HFF-Myc (cell line): ENCODE data around the gene ZCCHC9.
A peak's percentile ranks its signal among the peaks of the same experiment; 100 is the strongest.
"Not testable (repeated sequence)": the region's sequence is repeated elsewhere in the genome, so short reads cannot be mapped to it uniquely, and the experiment has no call there.

Source experiments
- DNase-seq: peaks from one replicate; pipeline ENCODE4 v3.0.0-alpha.2; 2011; ENCODE audit warnings: low read depth; ENCODE audit errors: extremely low read depth
- H3K4me3 ChIP-seq: replicated peaks from 2 replicates; pipeline ENCODE4 v1.5.1; 2011; ENCODE audit warnings: low read depth, mild to moderate bottlenecking, control low read depth, low read length
- CTCF ChIP-seq: IDR thresholded peaks from 2 replicates; pipeline ENCODE4 v1.5.1; 2012; ENCODE audit warnings: mild to moderate bottlenecking, low read depth, low read length, control low read depth; ENCODE audit errors: missing control alignments

Gene ZCCHC9

GRCh38 chr5:81290146-81290545 lies 11.2 kb upstream of the ZCCHC9 start:
- H3K4me3 ChIP-seq: no peak overlapping the region
- no peak for TF ChIP-seq CTCF
- no peak for DNase-seq

- no peak for DNase-seq
- H3K4me3 ChIP-seq: no peak overlapping the region
- no peak for TF ChIP-seq CTCF
Measured at GRCh38 chr5:81292130-81292529, 9.3 kb upstream of the ZCCHC9 start.

GRCh38 chr5:81294021-81294420 lies 7.4 kb upstream of the ZCCHC9 start:
- not testable (repeated sequence) for H3K4me3 ChIP-seq, DNase-seq

GRCh38 chr5:81297531-81297930 lies 3.9 kb upstream of the ZCCHC9 start:
- no peak for DNase-seq
- no peak for TF ChIP-seq CTCF
- H3K4me3 ChIP-seq: no peak overlapping the region

- DNase-seq: no peak
- peak overlapping the region; percentile 92 for H3K4me3 ChIP-seq
- no peak for TF ChIP-seq CTCF
Measured at GRCh38 chr5:81300921-81301270, 491 bp upstream of the ZCCHC9 start.

- TF ChIP-seq CTCF: no peak
- no peak for DNase-seq
- peak overlapping the region; percentile 92 for H3K4me3 ChIP-seq
Measured at GRCh38 chr5:81302596-81302995, 1.2 kb downstream of the ZCCHC9 start.

- no peak for TF ChIP-seq CTCF
- DNase-seq: peak; percentile 26
- no peak overlapping the region for H3K4me3 ChIP-seq
Measured at GRCh38 chr5:81303563-81303962, 2.2 kb downstream of the ZCCHC9 start.

- no peak for TF ChIP-seq CTCF
- no peak overlapping the region for H3K4me3 ChIP-seq
- no peak for DNase-seq
Measured at GRCh38 chr5:81305785-81306184, 4.4 kb downstream of the ZCCHC9 start.
